ENCODE data around the gene ZSWIM4. TPM values are rescaled to one million over a fixed set of nuclear protein-coding genes. Genes with fewer than 3 reads are reported as not detected.
"Not testable (repeated sequence)": the region's sequence is repeated elsewhere in the genome, so short reads cannot be mapped to it uniquely, and the experiment has no call there.

Gene ZSWIM4
- total RNA-seq, 1 donor from 2014 or later: 10.6 TPM

GRCh38 chr19:13782537-13782936, 12.7 kb upstream of the ZSWIM4 start:
- H3K27ac ChIP-seq: no peak overlapping the region
- no peaks in the 10 kb centered on the region for H3K9me3 ChIP-seq

GRCh38 chr19:13783565-13784500, 11.4 kb upstream of the ZSWIM4 start:
- no peaks in the 10 kb centered on the region for H3K27me3 ChIP-seq
- ATAC-seq (no peak), DNase-seq (no peak)
- TF ChIP-seq, protein P1, sequence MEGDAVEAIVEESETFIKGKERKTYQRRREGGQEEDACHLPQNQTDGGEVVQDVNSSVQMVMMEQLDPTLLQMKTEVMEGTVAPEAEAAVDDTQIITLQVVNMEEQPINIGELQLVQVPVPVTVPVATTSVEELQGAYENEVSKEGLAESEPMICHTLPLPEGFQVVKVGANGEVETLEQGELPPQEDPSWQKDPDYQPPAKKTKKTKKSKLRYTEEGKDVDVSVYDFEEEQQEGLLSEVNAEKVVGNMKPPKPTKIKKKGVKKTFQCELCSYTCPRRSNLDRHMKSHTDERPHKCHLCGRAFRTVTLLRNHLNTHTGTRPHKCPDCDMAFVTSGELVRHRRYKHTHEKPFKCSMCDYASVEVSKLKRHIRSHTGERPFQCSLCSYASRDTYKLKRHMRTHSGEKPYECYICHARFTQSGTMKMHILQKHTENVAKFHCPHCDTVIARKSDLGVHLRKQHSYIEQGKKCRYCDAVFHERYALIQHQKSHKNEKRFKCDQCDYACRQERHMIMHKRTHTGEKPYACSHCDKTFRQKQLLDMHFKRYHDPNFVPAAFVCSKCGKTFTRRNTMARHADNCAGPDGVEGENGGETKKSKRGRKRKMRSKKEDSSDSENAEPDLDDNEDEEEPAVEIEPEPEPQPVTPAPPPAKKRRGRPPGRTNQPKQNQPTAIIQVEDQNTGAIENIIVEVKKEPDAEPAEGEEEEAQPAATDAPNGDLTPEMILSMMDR (IDR thresholded peaks at IDR 0.05): no peak
- H3K4me1 ChIP-seq: peaks cover 27% of the 10 kb centered on the region
- H3K9me3 ChIP-seq: no peaks in the 10 kb centered on the region
- no peak overlapping the region for H3K27ac ChIP-seq
- peaks cover 7% of the 10 kb centered on the region for H3K36me3 ChIP-seq
- intact Hi-C loops (cut with DNase I): no loop called here
- H3K4me3 ChIP-seq: no peak overlapping the region

More at GRCh38 chr19:13782537-13782936, 12.7 kb upstream of the ZSWIM4 start:
- ATAC-seq (no peak), DNase-seq (no peak)
- peaks cover 17% of the 10 kb centered on the region for H3K36me3 ChIP-seq
- intact Hi-C loops (cut with DNase I): no loop called here
- TF ChIP-seq, protein P1 (IDR thresholded peaks at IDR 0.05): no peak
- H3K4me3 ChIP-seq: no peak overlapping the region
- no peaks in the 10 kb centered on the region for H3K27me3 ChIP-seq
- H3K4me1 ChIP-seq: peaks cover 17% of the 10 kb centered on the region

- no peaks in the 10 kb centered on the region for H3K36me3 ChIP-seq
- peak overlapping the region; percentile 30 for H3K27ac ChIP-seq
- peak; percentile 91 for ATAC-seq
- DNase-seq: peak; percentile 92
- H3K4me3 ChIP-seq: no peak overlapping the region
- peaks cover 34% of the 10 kb centered on the region for H3K4me1 ChIP-seq
- TF ChIP-seq, protein P1 (IDR thresholded peaks at IDR 0.05): peak; percentile 82
- intact Hi-C loops (cut with DNase I): loop anchor here (5.0 kb wide), 1 partner anchor 77 kb away; no protein-coding TSS in a partner anchor
- H3K27me3 ChIP-seq: no peaks in the 10 kb centered on the region
- no peaks in the 10 kb centered on the region for H3K9me3 ChIP-seq
Observed at GRCh38 chr19:13784731-13785452, 10.4 kb upstream of the ZSWIM4 start.

- ATAC-seq (peak; percentile 26), DNase-seq (no peak)
- Histone ChIP-seq H3K27me3 (no peaks in the 10 kb centered on the region), H3K4me1 (peaks cover 23% of the 10 kb centered on the region), H3K36me3 (no peaks in the 10 kb centered on the region), H3K27ac (peak overlapping the region; percentile 83), H3K4me3 (no peak overlapping the region), H3K9me3 (no peaks in the 10 kb centered on the region)
- intact Hi-C loops (cut with DNase I): loop anchor here (5.0 kb wide), 1 partner anchor 73 kb away; no protein-coding TSS in a partner anchor
- TF ChIP-seq, protein P1 (IDR thresholded peaks at IDR 0.05): no peak
Observed at GRCh38 chr19:13788991-13789390, 6.3 kb upstream of the ZSWIM4 start.

DNA sequence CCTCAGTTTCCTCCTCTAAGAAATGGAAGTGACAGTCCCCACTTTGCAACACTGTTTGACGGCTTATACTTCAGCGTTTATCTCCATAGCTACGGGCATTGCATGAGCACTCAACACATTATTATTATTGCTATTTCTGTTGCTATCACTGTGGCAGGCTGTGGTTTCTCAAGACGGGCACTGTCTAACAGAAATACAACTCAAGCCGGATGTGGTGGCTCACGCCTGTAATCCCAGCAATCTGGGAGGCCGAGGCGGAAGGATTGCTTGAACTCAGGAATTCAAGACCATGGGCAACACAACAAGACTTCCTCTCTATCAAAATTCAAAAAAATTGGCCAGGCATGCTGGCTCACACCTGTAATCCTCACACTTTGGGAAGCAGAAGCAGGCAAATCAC, 4.9 kb upstream of the ZSWIM4 start:
- Histone ChIP-seq H3K4me1 (peaks cover 19% of the 10 kb centered on the region), H3K4me3 (no peak overlapping the region), H3K36me3 (no peaks in the 10 kb centered on the region), H3K9me3 (no peaks in the 10 kb centered on the region), H3K27ac (peak overlapping the region; percentile 67), H3K27me3 (no peaks in the 10 kb centered on the region)
- ATAC-seq: no peak
- no peak for DNase-seq
- intact Hi-C loops (cut with DNase I): no loop called here
- TF ChIP-seq, protein P1 (IDR thresholded peaks at IDR 0.05): no peak

GRCh38 chr19:13793317-13793716, 1.9 kb upstream of the ZSWIM4 start:
- H3K9me3 ChIP-seq; intact Hi-C loops (cut with DNase I); H3K36me3 ChIP-seq; ATAC-seq; H3K27ac ChIP-seq; H3K27me3 ChIP-seq; H3K4me3 ChIP-seq; DNase-seq: not testable (repeated sequence)
- H3K4me1 ChIP-seq: peaks cover 35% of the 10 kb centered on the region

All from upper lobe of right lung (tissue), 1 donor.